Mucosa of descending colon (tissue), 3 donors: ENCODE results near the gene DEAF1. TPM values are rescaled to one million over a fixed set of nuclear protein-coding genes. Genes with fewer than 3 reads are reported as not detected.
A peak's percentile ranks its signal among the peaks of the same experiment; 100 is the strongest.

Experiments used
- ATAC-seq: fragments of 200-7000 bp; cut with Tn5 transposase; one replicate; pipeline ENCODE4 v1.9.1; 2020; ENCODE audit warnings: mild to moderate bottlenecking, moderate library complexity
- DNase-seq, 3 donors: peaks; one replicate each; pipeline ENCODE4 v3.0.0-alpha.2; 2020
- H3K36me3 ChIP-seq: fragments of 200-600 bp; one replicate; pipeline ENCODE4 v1.8.0; 2021; ENCODE audit warnings: low read depth, mild to moderate bottlenecking
- H3K4me1 ChIP-seq: fragments of 200-600 bp; one replicate; pipeline ENCODE4 v1.8.0; 2021; ENCODE audit warnings: low read depth, mild to moderate bottlenecking
- H3K4me3 ChIP-seq: fragments of 200-600 bp; one replicate; pipeline ENCODE4 v1.8.0; 2021; ENCODE audit warnings: mild to moderate bottlenecking
- H3K9me3 ChIP-seq: fragments of 200-600 bp; one replicate; pipeline ENCODE4 v1.8.0; 2021; ENCODE audit warnings: mild to moderate bottlenecking
- intact Hi-C, 2 donors: fragments of 100-400 bp; cut with DNase I in 1 of 2; cut with micrococcal nuclease in 1 of 2; formaldehyde crosslinking; loops; one replicate each; pipeline versions ENCODE4 v1.11.0 to v1.11.1; 2022; cut with DNase I, micrococcal nuclease
- total RNA-seq, 3 donors: library from RNA; stranded (reverse); fragmentation: NEBNext Ultra II Directional in 2 of 3; extraction: Animal tissue kit (Norgen Biotek cat#: 25700) in 2 of 3; gene quantifications; one replicate each; pipeline versions ENCODE4 v1.2.1 to v1.2.4, GENCODE V29; 2021 to 2023
- TF ChIP-seq, protein P1 (sequence below): fragments of 200-600 bp; IDR thresholded peaks from one replicate; pipeline ENCODE4 v1.8.0; 2022; ENCODE audit warnings: antibody characterized with exemption, mild to moderate bottlenecking
- donor health status: DM: no; HTN: no; CAD: no; lungs with moderate emphysema.
- donor health status: DM: no; HTN: no; CAD: no.
- donor health status: DM: no; HTN: yes; CAD: no.

The DEAF1 gene
- total RNA-seq, 3 donors from 2014 or later = 25.1 to 35.7 (median 25.9) TPM

- H3K9me3 ChIP-seq = no peaks in the 10 kb centered on the region
- intact Hi-C loops = no loop called here
- peak; percentile 83 for ATAC-seq
- H3K4me3 ChIP-seq = peak within 1 kb of the TSS; percentile 72
- DNase-seq = peak; percentile 99 to 100 (median 99)
- H3K4me1 ChIP-seq = peaks cover 30% of the 10 kb centered on the region
- TF ChIP-seq, protein P1, sequence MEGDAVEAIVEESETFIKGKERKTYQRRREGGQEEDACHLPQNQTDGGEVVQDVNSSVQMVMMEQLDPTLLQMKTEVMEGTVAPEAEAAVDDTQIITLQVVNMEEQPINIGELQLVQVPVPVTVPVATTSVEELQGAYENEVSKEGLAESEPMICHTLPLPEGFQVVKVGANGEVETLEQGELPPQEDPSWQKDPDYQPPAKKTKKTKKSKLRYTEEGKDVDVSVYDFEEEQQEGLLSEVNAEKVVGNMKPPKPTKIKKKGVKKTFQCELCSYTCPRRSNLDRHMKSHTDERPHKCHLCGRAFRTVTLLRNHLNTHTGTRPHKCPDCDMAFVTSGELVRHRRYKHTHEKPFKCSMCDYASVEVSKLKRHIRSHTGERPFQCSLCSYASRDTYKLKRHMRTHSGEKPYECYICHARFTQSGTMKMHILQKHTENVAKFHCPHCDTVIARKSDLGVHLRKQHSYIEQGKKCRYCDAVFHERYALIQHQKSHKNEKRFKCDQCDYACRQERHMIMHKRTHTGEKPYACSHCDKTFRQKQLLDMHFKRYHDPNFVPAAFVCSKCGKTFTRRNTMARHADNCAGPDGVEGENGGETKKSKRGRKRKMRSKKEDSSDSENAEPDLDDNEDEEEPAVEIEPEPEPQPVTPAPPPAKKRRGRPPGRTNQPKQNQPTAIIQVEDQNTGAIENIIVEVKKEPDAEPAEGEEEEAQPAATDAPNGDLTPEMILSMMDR = no peak
- peaks cover 4% of the 10 kb centered on the region for H3K36me3 ChIP-seq
Measured at GRCh38 chr11:695538-696248, 671 bp upstream of the DEAF1 start, which contains the start of gene TMEM80. TMEM80 (plus strand) TSS chr11:695816; CDS start chr11:695828, 12 bp downstream.

DNA sequence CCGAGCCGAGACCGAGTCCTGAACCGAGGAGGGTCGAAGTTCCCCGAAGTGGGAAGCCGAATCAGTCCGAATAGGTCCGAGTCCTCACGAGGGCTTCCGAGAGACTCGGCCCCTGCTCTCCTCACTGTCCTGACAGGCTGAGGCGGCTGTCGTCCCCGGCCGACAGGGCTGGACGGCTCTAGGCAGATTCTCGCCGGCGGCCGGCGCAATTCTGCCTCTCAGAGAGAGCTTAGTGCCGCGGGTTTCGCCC lies 191 bp upstream of the DEAF1 start:
- peaks cover 30% of the 10 kb centered on the region for H3K4me1 ChIP-seq
- intact Hi-C loops = no loop called here
- no peak for DNase-seq
- TF ChIP-seq, protein P1 = peak; percentile 12
- peak overlapping the region; percentile 72 for H3K4me3 ChIP-seq
- H3K36me3 ChIP-seq = peaks cover 4% of the 10 kb centered on the region
- no peak for ATAC-seq
- H3K9me3 ChIP-seq = no peaks in the 10 kb centered on the region

DNA sequence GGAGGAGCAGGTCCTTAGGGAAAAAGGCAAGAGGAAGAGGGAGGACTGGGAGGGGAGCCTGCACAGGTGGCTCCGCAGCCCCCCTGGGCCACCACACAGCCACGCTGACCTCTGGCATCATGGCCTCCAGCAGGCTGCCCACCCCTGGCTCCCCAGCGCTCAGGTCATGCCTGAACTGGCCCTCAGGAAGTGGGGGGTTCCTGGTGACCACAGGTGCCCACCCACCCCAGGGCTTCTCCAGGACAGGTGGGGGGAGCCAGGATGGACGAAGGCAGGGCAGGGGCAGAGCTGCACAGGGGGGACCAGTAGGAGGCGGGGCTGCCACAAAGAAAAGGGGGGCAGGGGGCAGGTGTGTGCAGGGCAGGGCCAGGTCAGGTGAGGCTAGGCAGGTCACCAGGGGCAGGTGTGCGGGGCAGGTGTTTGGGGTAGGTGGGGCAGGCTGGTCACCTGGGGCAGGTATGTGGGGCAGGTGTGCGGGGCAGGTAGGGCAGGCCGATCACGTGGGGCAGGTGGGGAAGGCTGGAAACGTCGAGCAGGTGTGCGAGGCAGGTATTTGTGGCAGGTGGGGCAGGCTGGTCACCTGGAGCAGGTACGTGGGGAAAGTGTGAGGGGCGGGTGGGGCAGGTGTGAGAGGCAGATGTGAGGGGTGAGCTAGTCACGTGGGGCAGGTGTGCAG lies 997 bp downstream of the DEAF1 start:
- peaks cover 30% of the 10 kb centered on the region for H3K4me1 ChIP-seq
- intact Hi-C loops = no loop called here
- H3K36me3 ChIP-seq = peaks cover 4% of the 10 kb centered on the region
- DNase-seq (peak; percentile 50 to 87 (median 64)), ATAC-seq (no peak)
- TF ChIP-seq, protein P1 = no peak
- no peak overlapping the region for H3K4me3 ChIP-seq
- no peaks in the 10 kb centered on the region for H3K9me3 ChIP-seq

DNA sequence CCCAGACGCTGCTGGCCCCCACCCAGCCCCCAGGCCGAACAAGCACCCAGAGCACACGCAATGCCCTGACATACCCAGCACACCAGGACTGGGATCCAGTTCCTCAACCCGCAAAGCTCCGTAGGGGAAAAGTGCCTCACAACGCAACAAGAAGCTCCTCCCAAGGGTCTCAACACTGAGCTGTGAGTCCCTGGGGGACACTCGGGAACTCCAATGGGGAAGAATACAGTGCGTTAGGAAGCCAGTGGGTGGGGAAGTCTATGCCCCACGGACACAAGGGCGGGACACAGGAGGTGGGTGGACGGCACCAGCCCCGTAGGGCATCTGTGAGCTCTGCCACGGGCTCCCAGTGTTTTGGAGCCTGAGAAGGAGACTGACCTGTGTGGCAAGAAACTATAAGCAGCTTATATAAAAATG lies 1.6 kb downstream of the DEAF1 start:
- H3K4me1 ChIP-seq = peaks cover 30% of the 10 kb centered on the region
- ATAC-seq (no peak), DNase-seq (peak in 2 of 3 donors; percentile 37 to 58)

DNA sequence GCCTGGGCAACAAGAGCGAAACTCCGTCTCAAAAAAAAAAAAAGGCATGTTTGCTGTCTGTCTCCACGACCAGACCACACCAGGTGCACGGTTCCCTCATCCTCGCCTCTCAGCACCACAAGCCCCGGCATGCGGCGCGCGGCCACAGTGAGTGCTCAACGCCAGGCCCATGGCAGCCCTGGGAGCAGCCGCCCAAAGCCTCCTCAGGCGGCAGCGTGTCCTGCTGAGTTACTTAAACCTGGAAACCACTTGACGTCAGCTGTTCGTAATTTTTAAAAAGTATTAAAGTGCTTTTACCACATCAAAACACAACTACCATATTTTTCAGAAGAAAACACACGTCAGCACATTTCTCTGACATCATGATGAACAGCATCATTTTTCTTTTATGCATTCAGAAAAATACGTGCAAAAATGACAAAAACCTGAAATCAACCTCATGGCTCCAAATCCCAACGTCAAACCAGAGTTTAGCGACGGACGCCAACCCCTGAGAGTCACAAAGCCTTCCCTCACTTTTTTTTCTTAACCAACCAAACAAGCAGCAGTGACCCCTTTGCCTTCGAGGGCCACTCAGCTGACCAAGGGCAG lies 2.1 kb downstream of the DEAF1 start:
- TF ChIP-seq, protein P1 = no peak
- no peaks in the 10 kb centered on the region for H3K9me3 ChIP-seq
- peaks cover 30% of the 10 kb centered on the region for H3K4me1 ChIP-seq
- ATAC-seq (no peak), DNase-seq (peak in 2 of 3 donors; percentile 45 to 64)
- no peak overlapping the region for H3K4me3 ChIP-seq
- intact Hi-C loops = no loop called here
- peaks cover 4% of the 10 kb centered on the region for H3K36me3 ChIP-seq

More for the DNA sequence above, 1.6 kb downstream of the DEAF1 start:
- Histone ChIP-seq H3K9me3 (no peaks in the 10 kb centered on the region), H3K36me3 (peaks cover 4% of the 10 kb centered on the region), H3K4me3 (no peak overlapping the region)
- TF ChIP-seq, protein P1 = no peak
- intact Hi-C loops = no loop called here
